Uterus (tissue), 4 donors: Measurements from ENCODE around the gene MED22. TPM values are rescaled to one million over a fixed set of nuclear protein-coding genes. Genes with fewer than 3 reads are reported as not detected.

Source experiments
- DNase-seq, 2 donors: peaks; one replicate each; pipeline ENCODE4 v3.0.0-alpha.2; 2019 to 2020
- H3K27ac ChIP-seq, 2 donors: fragments of 200-600 bp; sonication (generic); 1 replicate in 1 of 2; 2 replicates in 1 of 2; pipeline ENCODE4 v1.5.1; 2016 to 2018
- H3K27me3 ChIP-seq, 2 donors: fragments of 200-600 bp; sonication (generic); one replicate each; pipeline ENCODE4 v1.5.1; 2018 to 2019; ENCODE audit warnings: control low read depth in 1 of 2
- H3K36me3 ChIP-seq, 2 donors: fragments of 200-600 bp; sonication (generic); one replicate each; pipeline ENCODE4 v1.5.1; 2019; ENCODE audit warnings: control low read depth in 1 of 2
- H3K4me1 ChIP-seq, 2 donors: fragments of 200-600 bp; sonication (generic); one replicate each; pipeline ENCODE4 v1.5.1; 2018 to 2019; ENCODE audit warnings: control low read depth in 1 of 2
- H3K4me3 ChIP-seq, 2 donors: fragments of 200-600 bp; sonication (generic); 1 replicate in 1 of 2; 2 replicates in 1 of 2; pipeline ENCODE4 v1.5.1; 2018 to 2019; ENCODE audit warnings: mild to moderate bottlenecking in 1 of 2
- H3K9me3 ChIP-seq, 2 donors: fragments of 200-600 bp; sonication (generic); one replicate each; pipeline ENCODE4 v1.5.1; 2019; ENCODE audit warnings: control low read depth in 1 of 2
- POLR2A ChIP-seq, 2 donors: fragments of 450-650 bp; IDR thresholded peaks; one replicate each; pipeline ENCODE4 v1.6.1; 2016; ENCODE audit warnings: antibody characterized with exemption in 2 of 2, mild to moderate bottlenecking in 1 of 2, moderate library complexity in 1 of 2
- intact Hi-C: fragments of 100-400 bp; cut with DNase I; formaldehyde crosslinking; loops from one replicate; pipeline ENCODE4 v1.15.1; 2023; ENCODE audit warnings: low total_unique reads
- total RNA-seq, 4 donors: library from RNA; depleted of rRNA in 3 of 4; stranded (reverse); fragments of >200 nt in 3 of 4; gene quantifications; one replicate each; pipeline versions ENCODE4 v1.1.0 to v1.2.4, GENCODE V29; 2014 to 2023
- TF ChIP-seq, protein P1 (sequence below), 4 experiments: fragments of 200-600 bp in 2 of 4; fragments of 450-650 bp in 2 of 4; sonication (generic) in 2 of 4; IDR thresholded peaks; one replicate each; pipeline ENCODE4 v1.5.1; 2016 to 2019; ENCODE audit warnings: antibody characterized with exemption in 4 of 4, mild to moderate bottlenecking in 2 of 4, moderate library complexity in 1 of 4
- donor health status: DM: yes; HTN: yes; CAD: no.

The MED22 gene
- total RNA-seq, 4 donors from 2014 or later = 10.0 to 41.0 (median 30.9) TPM

DNA sequence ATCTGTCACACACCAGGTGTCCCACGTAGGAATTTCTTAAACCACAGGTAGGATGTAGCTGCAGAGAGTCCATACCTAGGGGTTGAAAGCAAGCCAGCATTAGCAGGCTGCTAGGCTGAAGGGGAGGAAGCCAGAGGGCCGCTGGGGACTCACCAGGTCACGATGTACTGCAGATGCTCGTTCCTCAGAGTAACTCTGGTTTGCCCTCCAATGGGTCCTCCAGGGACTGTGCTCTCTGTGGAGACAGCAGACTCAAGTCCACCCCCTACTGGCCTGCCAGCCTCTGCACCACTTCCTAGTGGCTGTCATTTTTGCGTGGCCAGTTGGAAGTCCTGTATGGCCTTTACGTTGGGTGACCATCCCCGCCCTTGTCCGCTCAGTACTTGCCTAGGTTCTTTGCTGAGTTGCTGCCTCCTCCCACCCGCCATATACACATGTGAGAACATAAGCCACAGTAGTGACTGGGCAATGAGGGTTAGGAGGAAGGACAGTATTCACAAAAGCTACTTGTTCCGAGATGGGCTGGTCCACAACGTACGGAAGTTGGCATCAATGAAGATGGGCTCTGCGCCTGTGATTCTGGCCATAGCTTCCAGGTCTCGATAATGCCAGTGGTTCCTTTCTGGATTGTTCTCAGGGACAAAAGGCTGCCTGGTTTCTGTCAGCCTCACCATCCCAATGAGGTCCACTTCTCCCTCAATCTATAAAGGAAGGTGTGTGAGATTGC, 4.1 kb upstream of the MED22 start:
- TF ChIP-seq POLR2A (IDR thresholded peaks at IDR 0.05) = no peak
- TF ChIP-seq, protein P1, sequence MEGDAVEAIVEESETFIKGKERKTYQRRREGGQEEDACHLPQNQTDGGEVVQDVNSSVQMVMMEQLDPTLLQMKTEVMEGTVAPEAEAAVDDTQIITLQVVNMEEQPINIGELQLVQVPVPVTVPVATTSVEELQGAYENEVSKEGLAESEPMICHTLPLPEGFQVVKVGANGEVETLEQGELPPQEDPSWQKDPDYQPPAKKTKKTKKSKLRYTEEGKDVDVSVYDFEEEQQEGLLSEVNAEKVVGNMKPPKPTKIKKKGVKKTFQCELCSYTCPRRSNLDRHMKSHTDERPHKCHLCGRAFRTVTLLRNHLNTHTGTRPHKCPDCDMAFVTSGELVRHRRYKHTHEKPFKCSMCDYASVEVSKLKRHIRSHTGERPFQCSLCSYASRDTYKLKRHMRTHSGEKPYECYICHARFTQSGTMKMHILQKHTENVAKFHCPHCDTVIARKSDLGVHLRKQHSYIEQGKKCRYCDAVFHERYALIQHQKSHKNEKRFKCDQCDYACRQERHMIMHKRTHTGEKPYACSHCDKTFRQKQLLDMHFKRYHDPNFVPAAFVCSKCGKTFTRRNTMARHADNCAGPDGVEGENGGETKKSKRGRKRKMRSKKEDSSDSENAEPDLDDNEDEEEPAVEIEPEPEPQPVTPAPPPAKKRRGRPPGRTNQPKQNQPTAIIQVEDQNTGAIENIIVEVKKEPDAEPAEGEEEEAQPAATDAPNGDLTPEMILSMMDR (IDR thresholded peaks at IDR 0.05) = peak in 1 of 4 experiments; percentile 6
- H3K27ac ChIP-seq = no peak overlapping the region
- no peaks in the 10 kb centered on the region for H3K36me3 ChIP-seq
- DNase-seq = no peak
- no peak overlapping the region for H3K4me3 ChIP-seq
- intact Hi-C loops = no loop called here
- no peaks in the 10 kb centered on the region for H3K9me3 ChIP-seq
- peaks cover 0 to 16% of the 10 kb centered on the region in 2 donors for H3K4me1 ChIP-seq
- no peaks in the 10 kb centered on the region for H3K27me3 ChIP-seq

- no peaks in the 10 kb centered on the region for H3K36me3 ChIP-seq
- intact Hi-C loops = no loop called here
- H3K27ac ChIP-seq = no peak overlapping the region
- peaks cover 0 to 18% of the 10 kb centered on the region in 2 donors for H3K4me1 ChIP-seq
- no peaks in the 10 kb centered on the region for H3K27me3 ChIP-seq
- no peaks in the 10 kb centered on the region for H3K9me3 ChIP-seq
- TF ChIP-seq POLR2A (IDR thresholded peaks at IDR 0.05) = no peak
- TF ChIP-seq, protein P1 (IDR thresholded peaks at IDR 0.05) = no peak
- no peak overlapping the region for H3K4me3 ChIP-seq
- no peak for DNase-seq
These were observed 3.6 kb upstream of the MED22 start for GRCh38 chr9:133351526-133351907.

DNA sequence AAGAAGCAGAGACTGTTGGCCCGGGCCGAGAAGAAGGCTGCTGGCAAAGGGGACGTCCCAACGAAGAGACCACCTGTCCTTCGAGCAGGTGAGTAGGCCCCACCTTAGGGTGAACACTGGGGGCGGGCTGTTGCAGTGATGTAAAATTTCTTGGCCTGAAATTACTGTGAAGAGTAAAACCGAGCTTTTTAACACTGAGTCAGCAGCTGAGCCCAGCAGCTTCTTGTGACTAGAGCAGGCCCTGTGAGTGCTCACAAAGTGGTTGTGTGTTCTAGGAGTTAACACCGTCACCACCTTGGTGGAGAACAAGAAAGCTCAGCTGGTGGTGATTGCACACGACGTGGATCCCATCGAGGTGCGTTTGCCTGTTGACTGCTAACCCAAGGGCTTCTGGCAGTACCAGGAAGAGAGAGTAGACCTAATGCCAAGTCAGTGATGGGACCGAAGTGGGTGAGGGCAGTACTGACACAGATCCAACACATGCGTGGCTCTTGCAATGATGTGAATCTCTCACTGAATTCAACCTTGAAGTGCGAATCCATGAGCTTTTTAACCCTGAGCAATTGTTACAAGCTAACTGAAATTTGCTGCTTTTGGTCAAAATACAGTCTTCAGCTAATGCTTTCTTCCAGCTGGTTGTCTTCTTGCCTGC, 2.2 kb upstream of the MED22 start:
- Histone ChIP-seq H3K4me1 (peaks cover 0 to 17% of the 10 kb centered on the region in 2 donors), H3K4me3 (no peak overlapping the region), H3K9me3 (no peaks in the 10 kb centered on the region), H3K36me3 (no peaks in the 10 kb centered on the region), H3K27ac (no peak overlapping the region), H3K27me3 (no peaks in the 10 kb centered on the region)
- TF ChIP-seq, protein P1 (IDR thresholded peaks at IDR 0.05) = no peak
- no peak for TF ChIP-seq POLR2A (IDR thresholded peaks at IDR 0.05)
- no peak for DNase-seq
- intact Hi-C loops = no loop called here

- H3K36me3 ChIP-seq = no peaks in the 10 kb centered on the region
These were observed 1.0 kb upstream of the MED22 start for GRCh38 chr9:133348718-133349573.

More at GRCh38 chr9:133348718-133349573, 1.0 kb upstream of the MED22 start:
- Histone ChIP-seq H3K4me1 (peaks cover 0 to 15% of the 10 kb centered on the region in 2 donors), H3K27ac (peak overlapping the region; percentile 76 to 91), H3K27me3 (no peaks in the 10 kb centered on the region), H3K9me3 (no peaks in the 10 kb centered on the region), H3K4me3 (peak overlapping the region; percentile 64 to 93)
- DNase-seq = no peak
- TF ChIP-seq, protein P1 (IDR thresholded peaks at IDR 0.05) = no peak
- TF ChIP-seq POLR2A (IDR thresholded peaks at IDR 0.05) = no peak
- intact Hi-C loops = no loop called here
